ENCODE results near the gene SORBS1.

The SORBS1 gene

DNA sequence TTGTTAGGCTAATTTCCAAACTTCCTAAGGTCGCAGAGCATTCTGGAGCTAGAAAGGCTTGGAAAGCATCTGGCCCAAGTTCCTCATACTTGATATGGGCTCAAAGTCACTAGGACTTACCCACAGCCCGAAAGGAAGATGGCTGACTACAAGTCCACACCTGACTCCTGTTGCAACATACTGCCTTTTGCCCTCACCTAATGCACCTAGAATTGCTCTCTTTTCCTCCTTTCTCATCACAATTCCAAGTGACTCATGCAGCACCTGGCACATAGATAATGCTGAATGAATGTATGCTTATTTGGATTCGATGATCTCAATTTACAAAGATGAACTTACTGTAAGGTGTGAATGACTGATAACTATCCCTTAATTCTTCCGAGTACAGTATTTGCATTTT, 131.5 kb downstream of the SORBS1 start:
- no peak for DNase-seq (ENCODE audit: extremely low spot score)
- ChIA-PET CTCF (interaction anchor here (0.9 to 11.8 kb wide), 24 partner anchors 9 to 296 kb away, joined by 3 to 217 read pairs (median 8); partner anchors contain the start of genes SORBS1 and TCTN3), POLR2A (no interaction called here)
- TF ChIP-seq, protein P1, sequence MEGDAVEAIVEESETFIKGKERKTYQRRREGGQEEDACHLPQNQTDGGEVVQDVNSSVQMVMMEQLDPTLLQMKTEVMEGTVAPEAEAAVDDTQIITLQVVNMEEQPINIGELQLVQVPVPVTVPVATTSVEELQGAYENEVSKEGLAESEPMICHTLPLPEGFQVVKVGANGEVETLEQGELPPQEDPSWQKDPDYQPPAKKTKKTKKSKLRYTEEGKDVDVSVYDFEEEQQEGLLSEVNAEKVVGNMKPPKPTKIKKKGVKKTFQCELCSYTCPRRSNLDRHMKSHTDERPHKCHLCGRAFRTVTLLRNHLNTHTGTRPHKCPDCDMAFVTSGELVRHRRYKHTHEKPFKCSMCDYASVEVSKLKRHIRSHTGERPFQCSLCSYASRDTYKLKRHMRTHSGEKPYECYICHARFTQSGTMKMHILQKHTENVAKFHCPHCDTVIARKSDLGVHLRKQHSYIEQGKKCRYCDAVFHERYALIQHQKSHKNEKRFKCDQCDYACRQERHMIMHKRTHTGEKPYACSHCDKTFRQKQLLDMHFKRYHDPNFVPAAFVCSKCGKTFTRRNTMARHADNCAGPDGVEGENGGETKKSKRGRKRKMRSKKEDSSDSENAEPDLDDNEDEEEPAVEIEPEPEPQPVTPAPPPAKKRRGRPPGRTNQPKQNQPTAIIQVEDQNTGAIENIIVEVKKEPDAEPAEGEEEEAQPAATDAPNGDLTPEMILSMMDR (IDR thresholded peaks at IDR 0.05; ENCODE audit: control extremely low read depth, extremely low read depth, low read depth, missing control alignments) = no peak

DNA sequence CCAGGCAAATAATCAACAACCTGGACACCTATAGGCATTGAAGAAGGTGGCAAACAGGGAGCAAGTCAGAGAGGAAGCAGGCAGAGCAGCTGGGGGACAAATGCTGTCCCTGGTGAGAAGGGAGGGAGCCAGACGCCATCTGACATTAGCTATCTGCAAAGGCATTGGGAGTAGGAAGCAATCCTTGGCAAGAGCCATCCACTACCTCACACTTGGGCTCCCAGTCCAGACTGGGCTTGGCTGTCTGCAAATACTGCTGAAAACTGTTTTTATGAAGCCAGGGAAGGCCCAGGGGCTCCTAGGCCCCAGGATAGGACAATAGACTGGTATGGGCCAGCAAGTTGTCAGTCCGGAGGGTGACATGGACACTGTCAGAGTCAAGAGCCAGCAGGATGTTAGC, 132.5 kb downstream of the SORBS1 start:
- CTCF ChIA-PET = interaction anchor here (1.4 to 11.8 kb wide), 8 partner anchors 9 to 188 kb away, joined by 4 to 217 read pairs (median 31); no protein-coding TSS in a partner anchor
- POLR2A ChIA-PET = no interaction called here
- TF ChIP-seq, protein P1 (IDR thresholded peaks at IDR 0.05; ENCODE audit: control extremely low read depth, extremely low read depth, low read depth, missing control alignments) = no peak
- no peak for DNase-seq (ENCODE audit: extremely low spot score)

DNA sequence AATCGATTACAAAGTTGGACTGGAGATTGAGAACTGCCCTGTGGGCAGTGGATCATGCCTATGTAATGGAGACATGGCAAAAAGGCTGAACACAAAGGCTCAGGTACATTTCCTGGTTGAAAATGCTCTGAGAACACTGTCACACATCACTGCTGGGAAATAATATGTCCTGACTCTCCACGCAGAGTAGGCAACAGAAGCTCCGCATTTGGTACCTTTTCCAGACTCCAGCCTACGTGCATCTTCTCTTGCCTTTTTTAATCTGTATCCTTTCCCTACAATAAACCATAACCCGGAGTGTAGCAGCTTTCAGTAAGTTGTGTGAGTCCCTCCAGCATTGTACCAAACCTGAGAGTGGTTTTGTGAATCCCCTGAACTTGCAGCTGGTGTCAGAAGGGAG, 134.7 kb downstream of the SORBS1 start:
- TF ChIP-seq, protein P1 (IDR thresholded peaks at IDR 0.05; ENCODE audit: control extremely low read depth, extremely low read depth, low read depth, missing control alignments) = no peak
- ChIA-PET POLR2A (no interaction called here), CTCF (interaction anchor here (1.0 to 11.8 kb wide), 8 partner anchors 16 to 180 kb away, joined by 3 to 217 read pairs (median 6); no protein-coding TSS in a partner anchor)
- DNase-seq (ENCODE audit: extremely low spot score) = no peak

DNA sequence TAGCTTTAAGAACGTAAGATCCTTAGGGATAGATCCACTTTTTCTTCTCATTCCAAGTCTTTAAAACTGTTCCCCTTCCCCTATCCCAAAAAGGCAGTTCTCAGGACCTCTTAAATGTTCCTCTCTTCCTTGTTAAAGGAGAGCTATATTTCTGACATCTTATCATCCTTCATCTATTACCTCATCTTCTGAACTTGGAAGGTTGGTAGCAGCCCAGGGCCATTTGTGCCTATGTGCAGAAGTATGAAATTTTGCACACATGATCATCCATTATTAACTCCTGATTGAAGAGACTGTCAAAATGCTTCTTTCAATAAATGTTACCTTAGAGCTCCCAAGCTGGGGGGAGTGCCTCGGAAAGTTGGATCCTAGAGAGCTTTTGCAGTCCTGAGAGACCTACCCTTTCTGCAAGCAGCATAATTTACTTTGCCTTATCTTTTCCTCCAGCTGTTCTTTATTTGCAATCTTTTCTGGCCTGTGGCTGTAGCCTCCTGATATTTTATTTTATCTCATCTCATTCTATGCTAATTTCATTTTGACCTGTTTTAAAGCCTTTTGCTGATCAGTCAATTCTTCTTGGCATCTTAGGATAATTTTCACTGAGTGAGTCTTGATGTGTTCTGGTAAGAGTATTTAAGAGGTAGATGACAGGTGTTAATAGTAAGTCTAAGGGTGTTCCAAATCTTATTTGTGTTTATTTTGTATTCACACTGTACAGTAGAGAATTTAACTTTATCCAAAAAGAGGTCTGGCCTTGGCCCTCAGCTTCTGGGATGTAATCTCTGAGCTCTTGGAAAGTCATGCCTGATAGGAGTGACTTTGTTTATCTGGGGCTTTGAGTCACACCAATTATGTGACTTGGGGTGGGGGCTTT, 135.3 kb downstream of the SORBS1 start:
- TF ChIP-seq, protein P1 (IDR thresholded peaks at IDR 0.05; ENCODE audit: control extremely low read depth, extremely low read depth, low read depth, missing control alignments) = no peak
- no peak for DNase-seq (ENCODE audit: extremely low spot score)
- ChIA-PET CTCF (interaction anchor here (0.9 to 11.8 kb wide), 12 partner anchors 9 to 179 kb away, joined by 3 to 217 read pairs (median 4); no protein-coding TSS in a partner anchor), POLR2A (no interaction called here)

DNA sequence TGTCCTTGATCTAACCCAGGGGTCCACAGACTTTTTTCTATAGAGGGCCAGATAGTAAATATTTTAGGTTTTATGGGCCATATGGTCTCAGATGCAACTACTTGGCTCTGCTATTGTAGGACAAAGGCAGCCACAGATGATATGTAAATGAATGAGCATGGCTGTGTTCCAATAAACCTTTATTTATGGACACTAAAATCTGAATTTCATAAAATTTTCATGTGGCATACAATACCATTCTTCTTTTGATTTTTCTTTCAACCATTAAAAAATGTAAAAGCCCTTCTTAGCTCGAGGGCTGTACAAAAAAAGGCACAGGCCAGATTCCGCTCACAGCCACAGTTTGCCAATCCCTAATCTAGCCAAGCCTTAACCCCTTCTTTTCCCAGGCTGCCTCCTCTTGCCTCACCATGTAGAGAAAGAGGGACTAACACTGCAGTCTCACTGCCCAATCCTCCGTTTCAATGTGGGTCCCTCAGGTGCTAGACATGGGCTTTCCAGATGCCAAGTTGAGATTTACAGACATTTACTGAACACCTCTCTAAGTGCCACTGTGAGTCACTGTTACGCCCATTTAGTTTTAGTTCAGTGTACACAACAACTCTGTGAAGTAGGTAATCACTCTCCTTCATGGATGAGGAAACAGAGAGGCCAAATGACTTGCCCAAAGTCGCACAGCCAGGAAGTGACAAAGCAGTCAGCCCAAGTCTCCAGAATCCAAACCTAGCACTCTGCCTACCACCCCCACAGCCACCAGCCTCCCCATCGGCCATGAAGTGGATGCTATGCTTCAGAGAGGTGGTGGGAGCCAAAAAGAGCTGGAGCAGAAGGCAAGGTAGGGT, 137.8 kb downstream of the SORBS1 start:
- no peak for DNase-seq (ENCODE audit: extremely low spot score)
- TF ChIP-seq, protein P1 (IDR thresholded peaks at IDR 0.05; ENCODE audit: control extremely low read depth, extremely low read depth, low read depth, missing control alignments) = no peak
- CTCF ChIA-PET = interaction anchor here (1.0 to 1.1 kb wide), 2 partner anchors 24 to 60 kb away, joined by 3 to 4 read pairs; no protein-coding TSS in a partner anchor
- POLR2A ChIA-PET = no interaction called here

DNA sequence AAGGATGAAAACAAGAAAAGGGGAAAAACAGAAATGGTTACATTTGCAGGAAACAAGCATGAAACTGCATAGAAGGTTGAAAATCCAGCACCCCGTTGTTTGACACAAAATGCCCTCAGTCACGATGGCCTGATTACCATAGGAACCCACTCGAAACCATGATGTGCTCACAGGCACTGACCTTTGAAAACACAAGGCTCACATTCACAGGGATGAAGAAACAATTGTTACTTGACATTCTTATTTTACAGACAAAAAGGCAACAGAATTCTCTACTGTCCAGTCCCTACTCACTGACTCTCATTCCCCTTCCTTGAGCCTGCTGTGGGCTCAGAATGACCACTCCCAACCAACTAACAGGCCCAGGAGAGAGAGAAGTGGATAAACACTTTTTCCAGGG, 138.9 kb downstream of the SORBS1 start:
- ChIA-PET POLR2A (no interaction called here), CTCF (interaction anchor here (3.9 kb wide), 1 partner anchor 8 kb away, joined by 32 read pairs; no protein-coding TSS in a partner anchor)
- TF ChIP-seq, protein P1 (IDR thresholded peaks at IDR 0.05; ENCODE audit: control extremely low read depth, extremely low read depth, low read depth, missing control alignments) = no peak
- no peak for DNase-seq (ENCODE audit: extremely low spot score)
